ENCODE results near the gene BICRAL.
"Not testable (repeated sequence)": the region's sequence is repeated elsewhere in the genome, so short reads cannot be mapped to it uniquely, and the experiment has no call there.

The BICRAL gene

DNA sequence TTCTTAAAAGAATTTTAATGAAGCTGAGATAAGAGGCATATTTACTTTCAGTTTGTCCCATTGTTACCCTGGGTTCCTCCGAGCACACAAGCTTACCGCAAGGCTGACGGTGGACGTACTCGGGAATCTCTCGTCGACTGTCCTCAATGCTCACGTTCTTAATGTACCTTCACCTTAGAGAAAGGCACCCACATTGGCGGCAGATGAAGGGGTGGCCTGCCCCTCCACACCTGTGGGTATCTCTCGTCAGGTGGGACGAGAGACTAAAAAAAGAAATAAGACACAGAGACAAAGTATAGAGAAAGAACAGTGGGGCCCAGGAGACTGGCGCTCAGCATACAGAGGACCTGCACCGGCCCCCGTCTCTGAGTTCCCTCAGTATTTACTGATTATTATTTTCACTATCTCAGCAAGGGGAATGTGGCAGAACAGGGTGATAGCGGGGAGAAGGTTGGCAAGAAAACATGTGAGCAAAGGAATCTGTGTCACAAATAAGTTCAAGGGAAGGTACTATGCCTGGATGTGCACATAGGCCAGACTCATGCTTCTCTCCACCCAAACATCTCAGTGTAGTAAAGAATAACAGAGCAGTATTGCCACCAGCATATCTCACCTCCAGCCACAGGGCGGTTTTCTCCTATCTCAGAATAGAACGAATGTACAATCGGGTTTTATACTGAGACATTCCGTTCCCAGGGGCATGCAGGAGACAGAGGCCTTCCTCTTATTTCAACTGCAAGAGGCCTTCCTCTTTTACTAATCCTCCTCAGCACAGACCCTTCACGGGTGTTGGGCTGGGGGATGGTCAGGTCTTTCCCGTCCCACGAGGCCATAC is 120.8 kb downstream of the BICRAL start:
- DNase-seq, result not testable (repeated sequence)

- DNase-seq, result no peak
Measured at GRCh38 chr6:42904467-42904866, 122.6 kb downstream of the BICRAL start.

GRCh38 chr6:42907336-42907735 is 125.5 kb downstream of the BICRAL start:
- DNase-seq, result no peak

DNA sequence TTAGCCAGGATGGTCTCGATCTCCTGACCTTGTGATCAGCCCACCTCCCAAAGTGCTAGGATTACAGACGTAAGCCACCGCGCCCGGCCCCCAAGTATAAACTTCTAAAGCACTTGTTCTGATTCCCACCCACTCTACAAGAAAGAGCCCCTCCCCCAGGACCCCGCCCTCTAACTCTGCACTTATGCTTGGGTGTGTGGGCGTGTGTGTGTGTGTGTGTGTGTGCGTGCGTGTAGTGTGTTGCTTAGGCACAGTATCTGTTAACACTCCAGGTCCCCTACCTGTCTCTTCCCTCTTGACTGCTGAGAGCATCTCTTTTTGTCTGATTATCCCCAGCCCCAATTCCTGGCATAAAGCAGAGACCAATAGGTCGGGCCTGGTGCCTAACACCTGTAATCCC is 128.0 kb downstream of the BICRAL start:
- no peak for DNase-seq

- no peak for DNase-seq
Measured at GRCh38 chr6:42911171-42912021, 129.5 kb downstream of the BICRAL start.

- DNase-seq, result no peak
Measured at GRCh38 chr6:42914546-42914945, 132.7 kb downstream of the BICRAL start.

DNA sequence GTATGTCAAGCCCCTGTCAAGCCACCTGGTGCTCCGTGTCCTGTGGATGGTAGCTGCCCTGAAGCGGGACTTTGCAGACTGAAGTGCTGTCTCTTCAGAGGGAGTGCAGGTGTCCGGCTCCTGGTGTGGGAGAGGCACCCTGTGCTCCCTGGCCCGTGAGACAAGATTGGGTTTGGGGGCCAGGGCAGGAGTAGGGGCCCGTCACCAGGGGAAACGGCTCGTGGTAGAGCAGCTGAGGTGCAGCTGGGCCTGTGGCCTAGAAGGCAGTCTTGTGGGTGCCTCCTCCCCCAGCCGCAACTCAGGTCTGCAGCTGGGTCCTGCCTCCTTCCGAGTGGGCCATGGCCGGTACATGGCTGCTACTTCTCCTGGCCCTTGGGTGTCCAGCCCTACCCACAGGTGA is 133.9 kb downstream of the BICRAL start, which contains the start of gene PTCRA:
Gene PTCRA, plus strand, starts transcription at position 322 of the 400 bp plus-strand sequence. Its CDS starts 17 bp downstream, at position 339.
- DNase-seq, result no peak

DNA sequence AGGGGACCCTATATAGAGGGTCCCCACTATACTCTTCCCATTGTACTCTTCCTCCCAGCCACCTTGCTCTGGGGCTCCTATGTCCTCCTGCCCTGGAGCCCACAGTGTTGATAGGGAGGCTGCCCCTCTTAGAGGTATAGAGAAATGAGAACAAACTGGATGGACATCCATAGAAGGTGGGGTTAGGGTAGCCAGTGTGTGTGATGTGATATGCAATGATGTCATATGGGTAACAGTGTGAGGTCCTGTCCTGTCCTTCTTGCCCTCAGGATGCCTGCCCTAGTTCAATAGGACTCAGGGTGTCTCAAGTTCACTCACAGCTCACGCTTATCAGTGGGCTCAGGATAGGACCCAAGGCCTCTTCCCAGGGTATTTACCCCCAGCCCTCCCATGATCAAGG is 134.4 kb downstream of the BICRAL start:
- no peak for DNase-seq
